Measurements from ENCODE around the gene SRPRB.

SRPRB gene

GRCh38 chr3:133838916-133839800, 33.5 kb downstream of the SRPRB start:
- H2AK5ac ChIP-seq (ENCODE audit: low read length), result no peak overlapping the region
- no peak overlapping the region for H3K4ac ChIP-seq (ENCODE audit: low read depth, low read length)
- DNase-seq, result no peak
- H3K36me3 ChIP-seq (ENCODE audit: control insufficient read depth, insufficient read depth, low read length), result no peaks in the 10 kb centered on the region
- no peak overlapping the region for H2BK5ac ChIP-seq (ENCODE audit: low read length)
- H3K18ac ChIP-seq (ENCODE audit: low read length), result no peak overlapping the region
- no CpG with 5 or more reads among the region's 12 CpGs for WGBS (ENCODE audit: extremely low coverage, insufficient coverage, low lambda C conversion rate)
- no peaks in the 10 kb centered on the region for H3K79me1 ChIP-seq (ENCODE audit: low read length)
- H3K56ac ChIP-seq (ENCODE audit: low read length), result no peak overlapping the region
- no peak overlapping the region for H2BK120ac ChIP-seq (ENCODE audit: low read depth, low read length)
- no peak overlapping the region for H3K27ac ChIP-seq (ENCODE audit: low read depth, low read length)
- H4K5ac ChIP-seq (ENCODE audit: low read length), result no peak overlapping the region
- no peak overlapping the region for H2BK15ac ChIP-seq (replicated peaks; ENCODE audit: low read depth)
- H3K4me3 ChIP-seq (ENCODE audit: low read length), result no peak overlapping the region
- no peak overlapping the region for H3K23ac ChIP-seq (ENCODE audit: low read length)
- H4K8ac ChIP-seq (ENCODE audit: low read depth, low read length), result no peak overlapping the region
- H3K27me3 ChIP-seq (ENCODE audit: insufficient read depth, low read length, poor library complexity), result no peaks in the 10 kb centered on the region
- no peak overlapping the region for H3K9ac ChIP-seq (ENCODE audit: low read length)
- no peaks in the 10 kb centered on the region for H3K4me1 ChIP-seq (ENCODE audit: control insufficient read depth, low read depth, low read length)
- no peak overlapping the region for H3K4me2 ChIP-seq (ENCODE audit: low read length)
- no peaks in the 10 kb centered on the region for H3K79me2 ChIP-seq (ENCODE audit: control insufficient read depth, insufficient read depth, low read length)

- no peak overlapping the region for H3K4me2 ChIP-seq (ENCODE audit: low read length)
- H3K27me3 ChIP-seq (ENCODE audit: insufficient read depth, low read length, poor library complexity), result no peaks in the 10 kb centered on the region
- no peak overlapping the region for H2BK5ac ChIP-seq (ENCODE audit: low read length)
- no peak overlapping the region for H2AK5ac ChIP-seq (ENCODE audit: low read length)
- H3K18ac ChIP-seq (ENCODE audit: low read length), result no peak overlapping the region
- H3K4ac ChIP-seq (ENCODE audit: low read depth, low read length), result no peak overlapping the region
- no peak for DNase-seq
- H3K56ac ChIP-seq (ENCODE audit: low read length), result no peak overlapping the region
- no peak overlapping the region for H2BK15ac ChIP-seq (replicated peaks; ENCODE audit: low read depth)
- H4K8ac ChIP-seq (ENCODE audit: low read depth, low read length), result no peak overlapping the region
- no peak overlapping the region for H4K5ac ChIP-seq (ENCODE audit: low read length)
- H3K4me3 ChIP-seq (ENCODE audit: low read length), result no peak overlapping the region
- no peaks in the 10 kb centered on the region for H3K79me1 ChIP-seq (ENCODE audit: low read length)
- H3K79me2 ChIP-seq (ENCODE audit: control insufficient read depth, insufficient read depth, low read length), result no peaks in the 10 kb centered on the region
- H3K4me1 ChIP-seq (ENCODE audit: control insufficient read depth, low read depth, low read length), result no peaks in the 10 kb centered on the region
- H3K9ac ChIP-seq (ENCODE audit: low read length), result no peak overlapping the region
- H3K27ac ChIP-seq (ENCODE audit: low read depth, low read length), result no peak overlapping the region
- no CpG with 5 or more reads among the region's 9 CpGs for WGBS (ENCODE audit: extremely low coverage, insufficient coverage, low lambda C conversion rate)
- no peak overlapping the region for H2BK120ac ChIP-seq (ENCODE audit: low read depth, low read length)
- no peaks in the 10 kb centered on the region for H3K36me3 ChIP-seq (ENCODE audit: control insufficient read depth, insufficient read depth, low read length)
- H3K23ac ChIP-seq (ENCODE audit: low read length), result no peak overlapping the region
Measured at GRCh38 chr3:133840055-133840737, 34.6 kb downstream of the SRPRB start.

- no peaks in the 10 kb centered on the region for H3K4me1 ChIP-seq (ENCODE audit: control insufficient read depth, low read depth, low read length)
- H3K27ac ChIP-seq (ENCODE audit: low read depth, low read length), result no peak overlapping the region
- H2BK15ac ChIP-seq (replicated peaks; ENCODE audit: low read depth), result no peak overlapping the region
- H3K79me1 ChIP-seq (ENCODE audit: low read length), result no peaks in the 10 kb centered on the region
- H3K18ac ChIP-seq (ENCODE audit: low read length), result no peak overlapping the region
- H3K4ac ChIP-seq (ENCODE audit: low read depth, low read length), result no peak overlapping the region
- no peak overlapping the region for H2BK5ac ChIP-seq (ENCODE audit: low read length)
- H4K8ac ChIP-seq (ENCODE audit: low read depth, low read length), result no peak overlapping the region
- no peak overlapping the region for H3K4me2 ChIP-seq (ENCODE audit: low read length)
- no peak overlapping the region for H2BK120ac ChIP-seq (ENCODE audit: low read depth, low read length)
- H4K5ac ChIP-seq (ENCODE audit: low read length), result no peak overlapping the region
- H3K27me3 ChIP-seq (ENCODE audit: insufficient read depth, low read length, poor library complexity), result no peaks in the 10 kb centered on the region
- H3K36me3 ChIP-seq (ENCODE audit: control insufficient read depth, insufficient read depth, low read length), result no peaks in the 10 kb centered on the region
- H3K79me2 ChIP-seq (ENCODE audit: control insufficient read depth, insufficient read depth, low read length), result no peaks in the 10 kb centered on the region
- no peak overlapping the region for H3K4me3 ChIP-seq (ENCODE audit: low read length)
- no peak overlapping the region for H2AK5ac ChIP-seq (ENCODE audit: low read length)
- no peak for DNase-seq
- H3K23ac ChIP-seq (ENCODE audit: low read length), result no peak overlapping the region
- no peak overlapping the region for H3K56ac ChIP-seq (ENCODE audit: low read length)
- WGBS (ENCODE audit: extremely low coverage, insufficient coverage, low lambda C conversion rate), result no CpG with 5 or more reads among the region's 6 CpGs
- H3K9ac ChIP-seq (ENCODE audit: low read length), result no peak overlapping the region
Measured at GRCh38 chr3:133840767-133841166, 35.2 kb downstream of the SRPRB start.

- no peak overlapping the region for H4K5ac ChIP-seq (ENCODE audit: low read length)
- no peak overlapping the region for H3K4me3 ChIP-seq (ENCODE audit: low read length)
- no peak overlapping the region for H2AK5ac ChIP-seq (ENCODE audit: low read length)
- no peak overlapping the region for H3K4me2 ChIP-seq (ENCODE audit: low read length)
- DNase-seq, result no peak
- H3K18ac ChIP-seq (ENCODE audit: low read length), result no peak overlapping the region
- no peaks in the 10 kb centered on the region for H3K79me2 ChIP-seq (ENCODE audit: control insufficient read depth, insufficient read depth, low read length)
- H3K27me3 ChIP-seq (ENCODE audit: insufficient read depth, low read length, poor library complexity), result no peaks in the 10 kb centered on the region
- H3K4ac ChIP-seq (ENCODE audit: low read depth, low read length), result no peak overlapping the region
- H2BK120ac ChIP-seq (ENCODE audit: low read depth, low read length), result no peak overlapping the region
- H3K23ac ChIP-seq (ENCODE audit: low read length), result no peak overlapping the region
- H2BK5ac ChIP-seq (ENCODE audit: low read length), result no peak overlapping the region
- H4K8ac ChIP-seq (ENCODE audit: low read depth, low read length), result no peak overlapping the region
- no peak overlapping the region for H2BK15ac ChIP-seq (replicated peaks; ENCODE audit: low read depth)
- H3K36me3 ChIP-seq (ENCODE audit: control insufficient read depth, insufficient read depth, low read length), result no peaks in the 10 kb centered on the region
- no CpG with 5 or more reads among the region's 8 CpGs for WGBS (ENCODE audit: extremely low coverage, insufficient coverage, low lambda C conversion rate)
- H3K56ac ChIP-seq (ENCODE audit: low read length), result no peak overlapping the region
- no peak overlapping the region for H3K27ac ChIP-seq (ENCODE audit: low read depth, low read length)
- H3K4me1 ChIP-seq (ENCODE audit: control insufficient read depth, low read depth, low read length), result no peaks in the 10 kb centered on the region
- H3K79me1 ChIP-seq (ENCODE audit: low read length), result no peaks in the 10 kb centered on the region
- H3K9ac ChIP-seq (ENCODE audit: low read length), result no peak overlapping the region
Measured at GRCh38 chr3:133841196-133841595, 35.6 kb downstream of the SRPRB start.

GRCh38 chr3:133842158-133842557, 36.5 kb downstream of the SRPRB start:
- Histone ChIP-seq H3K27me3 (ENCODE audit: insufficient read depth, low read length, poor library complexity) (no peaks in the 10 kb centered on the region), H3K36me3 (ENCODE audit: control insufficient read depth, insufficient read depth, low read length) (no peaks in the 10 kb centered on the region), H2BK5ac (ENCODE audit: low read length) (no peak overlapping the region), H3K18ac (ENCODE audit: low read length) (no peak overlapping the region), H3K79me1 (ENCODE audit: low read length) (no peaks in the 10 kb centered on the region), H3K4ac (ENCODE audit: low read depth, low read length) (no peak overlapping the region), H2AK5ac (ENCODE audit: low read length) (no peak overlapping the region), H3K9ac (ENCODE audit: low read length) (no peak overlapping the region), H2BK120ac (ENCODE audit: low read depth, low read length) (no peak overlapping the region), H3K27ac (ENCODE audit: low read depth, low read length) (no peak overlapping the region), H3K4me2 (ENCODE audit: low read length) (no peak overlapping the region), H3K4me3 (ENCODE audit: low read length) (no peak overlapping the region), H2BK15ac (replicated peaks; ENCODE audit: low read depth) (no peak overlapping the region), H3K4me1 (ENCODE audit: control insufficient read depth, low read depth, low read length) (no peaks in the 10 kb centered on the region), H4K5ac (ENCODE audit: low read length) (no peak overlapping the region), H3K79me2 (ENCODE audit: control insufficient read depth, insufficient read depth, low read length) (no peaks in the 10 kb centered on the region), H3K56ac (ENCODE audit: low read length) (no peak overlapping the region), H4K8ac (ENCODE audit: low read depth, low read length) (no peak overlapping the region), H3K23ac (ENCODE audit: low read length) (no peak overlapping the region)
- WGBS (ENCODE audit: extremely low coverage, insufficient coverage, low lambda C conversion rate), result no CpG with 5 or more reads among the region's 4 CpGs
- no peak for DNase-seq

All from mesendoderm (in vitro differentiated cells).